GM23338 (cell line): ENCODE measurements around the gene POU3F1. TPM values are rescaled to one million over a fixed set of nuclear protein-coding genes. Genes with fewer than 3 reads are reported as not detected.

ENCODE experiments used
- ATAC-seq: fragments of 200-7000 bp; cut with Tn5 transposase; 3 replicates; pipeline ENCODE4 v1.9.1; 2020
- DNase-seq: peaks from one replicate; pipeline ENCODE4 v3.0.0-alpha.2; 2015; ENCODE audit warnings: low spot score
- H2AFZ ChIP-seq: fragments of 200-600 bp; sonication (generic); 2 replicates; pipeline ENCODE4 v1.8.0; 2016; ENCODE audit warnings: antibody characterized with exemption, mild to moderate bottlenecking, moderate library complexity
- H3F3A ChIP-seq: fragments of 200-600 bp; sonication (generic); replicated peaks from 2 replicates; pipeline ENCODE4 v1.8.0; 2017; ENCODE audit warnings: antibody characterized with exemption, mixed run types, low read depth
- H3K27ac ChIP-seq: fragments of 200-600 bp; sonication (generic); 2 replicates; pipeline ENCODE4 v1.6.1; 2016; ENCODE audit warnings: low read depth
- H3K27me3 ChIP-seq: fragments of 200-600 bp; sonication (generic); 2 replicates; pipeline ENCODE4 v1.8.0; 2016; ENCODE audit warnings: mild to moderate bottlenecking, mixed run types, moderate library complexity; ENCODE audit not compliant: insufficient read depth
- H3K36me3 ChIP-seq: fragments of 200-600 bp; sonication (generic); 2 replicates; pipeline ENCODE4 v1.8.0; 2016; ENCODE audit warnings: mild to moderate bottlenecking; ENCODE audit not compliant: insufficient read depth
- H3K4me1 ChIP-seq: fragments of 200-600 bp; sonication (generic); 2 replicates; pipeline ENCODE4 v1.8.0; 2016; ENCODE audit warnings: mild to moderate bottlenecking, moderate library complexity; ENCODE audit not compliant: insufficient read depth
- H3K4me2 ChIP-seq: fragments of 200-600 bp; sonication (generic); 2 replicates; pipeline ENCODE4 v1.7.1; 2017; ENCODE audit warnings: mixed run types
- H3K4me3 ChIP-seq: fragments of 200-600 bp; sonication (generic); 2 replicates; pipeline ENCODE4 v1.6.1; 2016; ENCODE audit warnings: mixed run types
- H3K79me2 ChIP-seq: fragments of 200-600 bp; sonication (generic); replicated peaks from 2 replicates; pipeline ENCODE4 v1.8.0; 2017; ENCODE audit warnings: mild to moderate bottlenecking; ENCODE audit not compliant: insufficient read depth
- H3K9me2 ChIP-seq: fragments of 200-600 bp; sonication (generic); 2 replicates; pipeline ENCODE4 v1.8.0; 2017; ENCODE audit not compliant: insufficient read depth
- H4K20me1 ChIP-seq: fragments of 200-600 bp; sonication (generic); replicated peaks from 2 replicates; pipeline ENCODE4 v1.8.0; 2017; ENCODE audit warnings: mild to moderate bottlenecking; ENCODE audit not compliant: insufficient read depth
- H3K27ac Mint-ChIP-seq: 2 replicates; pipeline ENCODE4 v1.8.0; 2020; ENCODE audit warnings: inconsistent platforms, mild to moderate bottlenecking, moderate library complexity, mixed read lengths
- H3K27me3 Mint-ChIP-seq: 3 replicates; pipeline ENCODE4 v1.8.0; 2022; ENCODE audit warnings: low read depth, mild to moderate bottlenecking, moderate library complexity, mixed read lengths, inconsistent platforms; ENCODE audit not compliant: insufficient read depth, poor library complexity
- H3K36me3 Mint-ChIP-seq: 3 replicates; pipeline ENCODE4 v1.8.0; 2021; ENCODE audit warnings: low read depth, mild to moderate bottlenecking, inconsistent platforms, moderate library complexity, mixed read lengths
- H3K4me1 Mint-ChIP-seq: 3 replicates; pipeline ENCODE4 v1.8.0; 2020; ENCODE audit warnings: mild to moderate bottlenecking, inconsistent platforms, mixed read lengths
- H3K4me3 Mint-ChIP-seq: 3 replicates; pipeline ENCODE4 v1.8.0; 2021; ENCODE audit warnings: moderate library complexity, mild to moderate bottlenecking, inconsistent platforms, mixed read lengths
- H3K9me3 Mint-ChIP-seq: 3 replicates; pipeline ENCODE4 v1.8.0; 2020; ENCODE audit warnings: moderate library complexity, mild to moderate bottlenecking, inconsistent platforms, mixed read lengths
- CREB1 ChIP-seq: fragments of 250-450 bp; sonication (Bioruptor Pico); IDR thresholded peaks from 2 replicates; pipeline ENCODE4 v1.5.0; 2020; ENCODE audit warnings: low read depth, mild to moderate bottlenecking, moderate library complexity
- CTCF ChIP-seq, 2 experiments: fragments of 200-600 bp in 1 of 2; sonication (generic) in 1 of 2; conservative IDR thresholded peaks; 2 replicates each; pipeline versions ENCODE4 v1.5.1 to v1.6.1; 2016 to 2017; ENCODE audit warnings: antibody characterized with exemption in 2 of 2, low read depth in 2 of 2, mild to moderate bottlenecking in 2 of 2, moderate library complexity in 1 of 2
- ETS1 ChIP-seq: IDR thresholded peaks from 2 replicates; pipeline ENCODE4 v1.6.1; 2016; ENCODE audit warnings: antibody characterized with exemption
- EZH2 ChIP-seq: fragments of 200-600 bp; sonication (generic); IDR thresholded peaks from one replicate; pipeline ENCODE4 v1.8.0; 2017; ENCODE audit warnings: antibody characterized with exemption, mild to moderate bottlenecking, low read depth; ENCODE audit not compliant: unreplicated experiment
- EZH2phosphoT487 ChIP-seq: fragments of 200-600 bp; sonication (generic); IDR thresholded peaks from one replicate; pipeline ENCODE4 v1.8.1; 2018; ENCODE audit warnings: antibody characterized with exemption; ENCODE audit not compliant: unreplicated experiment
- NANOG ChIP-seq: IDR thresholded peaks from 2 replicates; pipeline ENCODE4 v1.6.1; 2016; ENCODE audit warnings: antibody characterized with exemption, borderline replicate concordance
- POLR2AphosphoS5 ChIP-seq: IDR thresholded peaks from 2 replicates; pipeline ENCODE4 v1.6.1; 2016; ENCODE audit warnings: antibody characterized with exemption, low read depth
- STAT1 ChIP-seq: IDR thresholded peaks from one replicate; pipeline ENCODE4 v1.6.1; 2016; ENCODE audit warnings: antibody characterized with exemption; ENCODE audit not compliant: unreplicated experiment
- ZNF462 ChIP-seq: fragments of 250-450 bp; sonication (Bioruptor Pico); IDR thresholded peaks from 2 replicates; pipeline ENCODE4 v1.5.0; 2020; ENCODE audit warnings: mild to moderate bottlenecking, moderate library complexity
- polyA plus RNA-seq: library from polyadenylated mRNA; unstranded; fragments of >200 nt; fragmentation: Nextera tagmentation; extraction: Ambion mirVana; gene quantifications from 2 replicates; pipeline ENCODE4 v1.2.1, GENCODE V29; 2016
- total RNA-seq: library from RNA; depleted of rRNA; stranded (reverse); fragments of >200 nt; shearing (Covaris generic); gene quantifications from 2 replicates; pipeline ENCODE4 v1.2.3, GENCODE V29; 2014

Gene POU3F1
- total and polyA plus RNA-seq, 2 experiments from 2014 or later: 3.6 to 11.5 TPM

- TF ChIP-seq CTCF (conservative IDR thresholded peaks at IDR 0.05; ENCODE audit: low read depth in 2 of 2) (no peak), CREB1 (CRISPR knock-in tag) (no peak), EZH2 (no peak), NANOG (no peak), POLR2AphosphoS5 (no peak)
Observed at GRCh38 chr1:38013227-38013622, 33.4 kb downstream of the POU3F1 start (continued).

- ATAC-seq (peak; percentile 92), DNase-seq (peak; percentile 99)
- peaks cover 29% of the 10 kb centered on the region for H3F3A ChIP-seq
- H3K4me1 ChIP-seq: peaks cover 19% of the 10 kb centered on the region
- TF ChIP-seq POLR2AphosphoS5: peak; percentile 79
- TF ChIP-seq EZH2phosphoT487: no peak
- peak; percentile 96 for TF ChIP-seq ETS1
- TF ChIP-seq CREB1 (CRISPR knock-in tag): peak; percentile 95
- TF ChIP-seq STAT1: no peak
- no peak for TF ChIP-seq ZNF462 (CRISPR knock-in tag)
- peaks cover 50% of the 10 kb centered on the region for H3K79me2 ChIP-seq
- peaks cover 15% of the 10 kb centered on the region for H3K27me3 Mint-ChIP-seq
- peak within 1 kb of the TSS; percentile 97 for H3K27ac Mint-ChIP-seq
- H3K27ac ChIP-seq: peak within 1 kb of the TSS; percentile 86
- H3K4me3 ChIP-seq: peak within 1 kb of the TSS; percentile 72
- H3K9me2 ChIP-seq: no peaks in the 10 kb centered on the region; the same call in 1 of the 2 replicates
- no peak within 1 kb of the TSS for H2AFZ ChIP-seq
- H3K9me3 Mint-ChIP-seq: peaks cover 4% of the 10 kb centered on the region; the same call in 2 of the 3 replicates
- H3K4me2 ChIP-seq: peak within 1 kb of the TSS; percentile 76
- no peaks in the 10 kb centered on the region for H3K27me3 ChIP-seq
- H3K4me3 Mint-ChIP-seq: peak within 1 kb of the TSS; percentile 97
- peaks cover 18% of the 10 kb centered on the region for H3K4me1 Mint-ChIP-seq
- peaks cover 21% of the 10 kb centered on the region for H4K20me1 ChIP-seq
- peaks cover 36% of the 10 kb centered on the region for H3K36me3 Mint-ChIP-seq
- peaks cover 12% of the 10 kb centered on the region for H3K36me3 ChIP-seq
Observed at GRCh38 chr1:38012363-38013226, 34.0 kb downstream of the POU3F1 start, which contains the start of gene UTP11. TSS of gene UTP11 (plus strand) at chr1:38012734. CDS start at chr1:38012803, 69 bp downstream.
